Muscle of leg (tissue), 11 donors: ENCODE measurements around the gene ADAMTS2. TPM values are rescaled to one million over a fixed set of nuclear protein-coding genes. Genes with fewer than 3 reads are reported as not detected.

Experiments used
- DNase-seq: peaks from one replicate; pipeline ENCODE4 v3.0.0; 2013
- H3K27ac ChIP-seq: one replicate; pipeline ENCODE4 v1.5.1; 2013; ENCODE audit warnings: mild to moderate bottlenecking, low read length, control low read depth
- H3K27me3 ChIP-seq: one replicate; pipeline ENCODE4 v1.6.1; 2013; ENCODE audit warnings: low read length; ENCODE audit not compliant: control insufficient read depth, insufficient read depth
- H3K36me3 ChIP-seq: one replicate; pipeline ENCODE4 v1.6.1; 2013; ENCODE audit warnings: low read length; ENCODE audit not compliant: control insufficient read depth, insufficient read depth
- H3K4me1 ChIP-seq: one replicate; pipeline ENCODE4 v1.6.1; 2013; ENCODE audit warnings: low read length; ENCODE audit not compliant: control insufficient read depth, insufficient read depth
- H3K4me3 ChIP-seq: one replicate; pipeline ENCODE4 v1.5.1; 2013; ENCODE audit warnings: low read length, control low read depth
- H3K9me3 ChIP-seq: replicated peaks from 2 replicates; pipeline ENCODE4 v1.6.1; 2013; ENCODE audit warnings: low read depth, low read length; ENCODE audit not compliant: control insufficient read depth
- WGBS: methylation state at CpG from one replicate; pipeline ENCODE4 v1.1.5; 2013; ENCODE audit warnings: missing lambda C conversion rate; ENCODE audit not compliant: insufficient coverage; 5-methylcytosine and 5-hydroxymethylcytosine counted together
- polyA plus RNA-seq, 8 donors: library from polyadenylated mRNA; unstranded; fragments of 120-200 nt; gene quantifications; one replicate each; pipeline versions ENCODE4 v1.2.1 to v1.2.3, GENCODE V29; 2013; ENCODE audit warnings: inconsistent platforms in 1 of 8, low replicate concordance in 1 of 8; ENCODE audit not compliant: insufficient read length in 8 of 8, insufficient read depth in 1 of 8
- total RNA-seq: library from RNA; stranded (reverse); fragments of 120-200 nt; gene quantifications from one replicate; pipeline ENCODE4 v1.2.4, GENCODE V29; 2013

ADAMTS2 gene
- total and polyA plus RNA-seq, 9 donors, result 21.3 to 46.3 (median 34.2) TPM

GRCh38 chr5:179278119-179278518, 67.1 kb downstream of the ADAMTS2 start:
- Histone ChIP-seq H3K27me3 (peaks cover 5% of the 10 kb centered on the region), H3K27ac (no peak overlapping the region), H3K9me3 (no peaks in the 10 kb centered on the region), H3K4me3 (no peak overlapping the region), H3K36me3 (no peaks in the 10 kb centered on the region), H3K4me1 (peaks cover 51% of the 10 kb centered on the region)
- DNase-seq, result no peak
- 15% methylated on average over 3 of the region's 10 CpGs for WGBS

- Histone ChIP-seq H3K27me3 (peaks cover 2% of the 10 kb centered on the region), H3K4me1 (peaks cover 63% of the 10 kb centered on the region), H3K36me3 (no peaks in the 10 kb centered on the region), H3K4me3 (no peak overlapping the region), H3K27ac (no peak overlapping the region), H3K9me3 (no peaks in the 10 kb centered on the region)
- no peak for DNase-seq
- WGBS, result 86% methylated on average over 8 of the region's 17 CpGs
Measured at GRCh38 chr5:179276838-179277395, 68.3 kb downstream of the ADAMTS2 start.

GRCh38 chr5:179275941-179276837, 69.1 kb downstream of the ADAMTS2 start:
- H3K27ac ChIP-seq, result peak overlapping the region; percentile 3
- H3K9me3 ChIP-seq, result no peaks in the 10 kb centered on the region
- peaks cover 70% of the 10 kb centered on the region for H3K4me1 ChIP-seq
- H3K36me3 ChIP-seq, result no peaks in the 10 kb centered on the region
- H3K4me3 ChIP-seq, result no peak overlapping the region
- 76% methylated on average over 22 of the region's 23 CpGs for WGBS
- H3K27me3 ChIP-seq, result peaks cover 4% of the 10 kb centered on the region
- peak; percentile 60 for DNase-seq

GRCh38 chr5:179275381-179275878, 69.8 kb downstream of the ADAMTS2 start:
- no peak for DNase-seq
- Histone ChIP-seq H3K9me3 (no peaks in the 10 kb centered on the region), H3K27ac (no peak overlapping the region), H3K36me3 (no peaks in the 10 kb centered on the region), H3K4me3 (no peak overlapping the region), H3K4me1 (peaks cover 77% of the 10 kb centered on the region), H3K27me3 (peaks cover 4% of the 10 kb centered on the region)
- 80% methylated on average over 15 of the region's 15 CpGs for WGBS

- Histone ChIP-seq H3K27ac (no peak overlapping the region), H3K4me1 (peaks cover 81% of the 10 kb centered on the region), H3K27me3 (peaks cover 4% of the 10 kb centered on the region), H3K36me3 (no peaks in the 10 kb centered on the region), H3K9me3 (no peaks in the 10 kb centered on the region), H3K4me3 (no peak overlapping the region)
- 88% methylated on average over 14 of the region's 26 CpGs for WGBS
- no peak for DNase-seq
Measured at GRCh38 chr5:179274321-179275315, 70.6 kb downstream of the ADAMTS2 start.

GRCh38 chr5:179273441-179274145, 71.7 kb downstream of the ADAMTS2 start:
- H3K36me3 ChIP-seq, result no peaks in the 10 kb centered on the region
- 69% methylated on average over 9 of the region's 10 CpGs for WGBS
- peak overlapping the region; percentile 62 for H3K27ac ChIP-seq
- no peaks in the 10 kb centered on the region for H3K9me3 ChIP-seq
- no peak overlapping the region for H3K4me3 ChIP-seq
- peaks cover 83% of the 10 kb centered on the region for H3K4me1 ChIP-seq
- H3K27me3 ChIP-seq, result peaks cover 6% of the 10 kb centered on the region
- no peak for DNase-seq

GRCh38 chr5:179273073-179273435, 72.2 kb downstream of the ADAMTS2 start:
- Histone ChIP-seq H3K36me3 (no peaks in the 10 kb centered on the region), H3K27ac (peak overlapping the region; percentile 62), H3K9me3 (no peaks in the 10 kb centered on the region), H3K4me1 (peaks cover 85% of the 10 kb centered on the region), H3K4me3 (no peak overlapping the region), H3K27me3 (peaks cover 6% of the 10 kb centered on the region)
- 51% methylated on average over 7 of the region's 7 CpGs for WGBS
- DNase-seq, result no peak

GRCh38 chr5:179272326-179273072, 72.8 kb downstream of the ADAMTS2 start:
- Histone ChIP-seq H3K4me1 (peaks cover 91% of the 10 kb centered on the region), H3K9me3 (no peaks in the 10 kb centered on the region), H3K27ac (peak overlapping the region; percentile 62), H3K36me3 (no peaks in the 10 kb centered on the region), H3K4me3 (no peak overlapping the region), H3K27me3 (peaks cover 6% of the 10 kb centered on the region)
- 54% methylated on average over 15 of the region's 19 CpGs for WGBS
- DNase-seq, result no peak

GRCh38 chr5:179271821-179272325, 73.4 kb downstream of the ADAMTS2 start:
- peaks cover 95% of the 10 kb centered on the region for H3K4me1 ChIP-seq
- H3K27ac ChIP-seq, result no peak overlapping the region
- peaks cover 6% of the 10 kb centered on the region for H3K27me3 ChIP-seq
- 60% methylated on average over 10 of the region's 13 CpGs for WGBS
- no peaks in the 10 kb centered on the region for H3K9me3 ChIP-seq
- no peaks in the 10 kb centered on the region for H3K36me3 ChIP-seq
- H3K4me3 ChIP-seq, result no peak overlapping the region
- no peak for DNase-seq
